ENCODE measurements around the gene MRPL38. TPM values are rescaled to one million over a fixed set of nuclear protein-coding genes. Genes with fewer than 3 reads are reported as not detected.

The MRPL38 gene
- total RNA-seq, 1 donor from 2014 or later = 110 TPM

DNA sequence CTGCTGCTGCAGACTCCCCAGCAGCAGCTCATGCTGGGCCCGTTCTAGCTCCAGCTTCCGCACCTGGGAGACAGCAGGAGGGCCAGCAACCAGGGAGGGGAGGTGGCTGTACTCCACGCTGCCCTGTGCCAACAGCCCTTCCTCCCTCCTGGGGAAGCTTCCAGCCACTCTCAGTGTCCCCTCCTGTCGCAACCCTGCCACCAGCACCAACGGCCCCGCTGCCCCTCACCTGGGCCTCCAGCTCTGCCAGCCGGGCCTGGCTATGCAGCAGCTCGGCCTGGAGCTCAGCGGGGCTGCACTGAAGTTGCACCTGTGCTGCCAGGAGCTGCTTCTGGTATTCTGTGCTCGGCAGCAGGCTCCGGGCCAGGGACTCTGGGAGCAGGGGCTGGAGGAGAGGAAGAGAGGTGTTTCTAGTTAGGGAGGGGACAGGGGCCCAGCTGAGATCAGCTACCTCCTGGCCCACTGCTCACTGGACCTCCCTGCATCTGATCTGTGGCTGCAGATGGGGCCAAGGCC is 15.4 kb upstream of the MRPL38 start:
- intact Hi-C loops (cut with micrococcal nuclease) = no loop called here

GRCh38 chr17:75919611-75920010 is 14.9 kb upstream of the MRPL38 start:
- intact Hi-C loops (cut with micrococcal nuclease) = no loop called here

GRCh38 chr17:75917917-75918445 is 13.3 kb upstream of the MRPL38 start:
- intact Hi-C loops (cut with micrococcal nuclease) = no loop called here

DNA sequence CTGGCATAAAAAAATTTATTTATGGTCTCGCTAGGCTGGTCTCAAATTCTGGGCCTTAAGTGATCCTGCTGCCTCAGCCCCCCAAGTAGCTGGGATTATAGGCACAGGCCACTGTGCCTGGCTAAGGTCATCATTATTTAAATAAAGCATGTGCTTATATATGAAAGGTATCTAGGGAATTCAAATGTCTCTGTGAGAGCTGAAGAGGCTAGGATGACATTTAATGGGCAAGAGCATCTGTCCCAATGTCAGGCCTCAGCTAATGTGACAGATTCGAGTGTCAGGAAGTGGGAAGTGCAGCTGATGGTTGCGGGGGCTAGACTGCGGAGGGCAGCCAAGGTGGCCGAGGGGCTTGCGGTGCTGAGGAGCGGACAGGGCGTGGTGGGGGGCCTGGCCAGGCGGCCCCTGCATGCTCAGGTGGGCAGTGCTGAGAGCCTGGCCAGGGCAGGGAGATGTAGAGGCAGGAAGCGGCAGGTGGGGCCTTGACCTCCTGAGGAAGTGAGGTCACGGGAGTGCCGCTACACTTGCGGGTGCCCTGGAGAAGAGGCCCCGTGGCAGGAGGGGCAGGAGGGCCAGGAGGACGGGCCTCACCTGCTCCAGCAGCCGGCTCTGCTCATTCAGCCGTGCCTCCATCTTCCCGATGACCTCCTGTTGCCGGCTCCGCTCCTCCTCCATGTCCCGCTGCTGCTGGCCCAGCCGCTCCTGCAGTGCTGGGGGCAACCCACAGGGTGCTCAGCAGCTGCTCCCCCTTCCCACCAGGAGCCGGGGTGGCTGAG is 12.6 kb upstream of the MRPL38 start:
- intact Hi-C loops (cut with micrococcal nuclease) = no loop called here

DNA sequence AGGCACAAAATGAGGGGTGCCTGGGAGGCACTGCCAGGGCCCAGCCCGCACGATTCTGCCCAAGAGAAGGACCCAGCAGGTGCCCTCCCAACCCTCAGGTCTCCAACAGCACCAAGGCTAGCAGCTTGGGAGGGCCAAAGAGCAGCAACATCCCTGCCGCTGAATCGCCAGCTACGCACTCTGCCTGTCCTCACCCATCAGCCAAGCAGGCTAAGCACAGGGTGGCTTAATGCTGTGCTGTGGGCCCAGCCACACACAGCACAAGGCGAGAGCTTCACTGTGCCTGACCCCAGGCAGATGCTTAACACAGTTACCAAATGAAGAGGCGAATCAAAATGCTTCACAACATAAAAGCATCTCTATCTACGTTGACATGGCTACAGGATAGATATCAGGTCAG is 10.6 kb upstream of the MRPL38 start:
- intact Hi-C loops (cut with micrococcal nuclease) = no loop called here

DNA sequence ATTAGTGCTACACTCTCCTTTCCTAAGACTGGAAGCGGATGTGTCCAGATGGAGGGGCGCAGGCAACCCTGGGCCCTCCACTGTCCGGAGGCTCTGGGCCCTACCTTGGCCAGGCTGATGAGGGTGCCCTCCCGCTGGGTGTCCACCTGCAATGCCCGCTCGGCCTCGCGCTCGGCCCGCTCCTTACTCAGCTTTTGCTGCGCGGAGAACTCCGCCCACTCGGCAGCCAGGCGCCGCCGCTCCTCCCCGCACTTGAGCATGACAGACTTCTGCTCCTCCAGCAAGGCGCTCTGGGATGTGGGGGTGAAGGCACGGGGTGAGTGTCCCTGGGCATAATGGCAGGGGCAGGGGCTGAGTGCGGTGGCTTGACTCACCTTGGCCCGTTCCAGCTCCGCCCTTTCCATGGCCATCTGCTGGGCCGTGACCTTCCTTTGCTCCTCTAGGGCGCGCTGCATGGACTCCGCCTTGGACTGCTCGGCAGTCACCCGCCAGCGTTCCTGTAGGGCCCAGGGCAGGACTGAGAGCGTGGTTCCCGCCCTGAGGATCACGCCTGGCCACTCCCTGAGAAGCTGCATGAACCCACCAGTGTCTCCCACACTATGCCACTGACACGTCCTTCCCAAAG is 10.1 kb upstream of the MRPL38 start:
- intact Hi-C loops (cut with micrococcal nuclease) = no loop called here

GRCh38 chr17:75913537-75914210 is 9.0 kb upstream of the MRPL38 start:
- intact Hi-C loops (cut with micrococcal nuclease) = no loop called here

DNA sequence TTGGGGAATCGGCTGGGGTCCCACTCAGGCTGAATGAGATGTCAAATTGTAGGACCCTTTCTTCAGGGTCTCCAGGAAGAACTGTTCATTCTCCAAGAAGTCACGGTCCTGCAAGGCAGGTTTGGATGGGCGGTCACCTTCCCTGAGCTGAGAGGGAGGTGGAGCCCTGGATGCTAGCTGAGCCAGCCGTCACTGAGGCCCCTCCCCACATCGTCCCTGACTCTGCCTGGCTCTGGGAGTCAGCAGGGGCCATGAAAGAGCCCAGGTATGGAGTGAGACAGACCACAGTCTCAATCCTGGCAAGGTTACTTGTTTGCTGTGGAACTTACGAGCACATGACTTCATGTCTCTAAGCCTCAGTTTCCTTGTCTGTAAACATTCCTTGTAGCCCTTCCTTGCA is 6.0 kb upstream of the MRPL38 start:
- intact Hi-C loops (cut with micrococcal nuclease) = no loop called here

DNA sequence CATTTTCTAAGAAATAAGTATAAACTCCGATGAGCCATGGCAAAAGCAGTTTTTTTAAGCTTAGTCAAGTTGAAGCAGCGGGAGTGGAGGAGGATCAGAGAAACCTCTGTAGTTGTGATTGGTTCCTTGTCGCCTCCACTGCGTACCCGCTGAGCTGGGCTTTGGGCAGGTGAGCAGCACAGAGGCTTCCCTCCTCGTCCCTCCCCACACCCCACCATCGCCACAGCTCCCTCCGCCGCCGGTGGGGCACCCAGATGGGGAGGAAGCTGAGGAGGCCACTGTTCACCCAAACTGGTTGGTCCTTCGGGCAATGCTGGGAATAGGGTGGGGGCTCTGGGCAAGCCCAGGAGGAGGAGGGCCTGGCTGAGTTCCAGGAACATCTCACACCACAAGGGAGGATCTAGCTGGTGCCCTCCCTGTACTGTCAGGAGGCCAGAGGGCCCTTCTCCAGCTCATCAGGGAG is 5.2 kb upstream of the MRPL38 start:
- intact Hi-C loops (cut with micrococcal nuclease) = no loop called here

DNA sequence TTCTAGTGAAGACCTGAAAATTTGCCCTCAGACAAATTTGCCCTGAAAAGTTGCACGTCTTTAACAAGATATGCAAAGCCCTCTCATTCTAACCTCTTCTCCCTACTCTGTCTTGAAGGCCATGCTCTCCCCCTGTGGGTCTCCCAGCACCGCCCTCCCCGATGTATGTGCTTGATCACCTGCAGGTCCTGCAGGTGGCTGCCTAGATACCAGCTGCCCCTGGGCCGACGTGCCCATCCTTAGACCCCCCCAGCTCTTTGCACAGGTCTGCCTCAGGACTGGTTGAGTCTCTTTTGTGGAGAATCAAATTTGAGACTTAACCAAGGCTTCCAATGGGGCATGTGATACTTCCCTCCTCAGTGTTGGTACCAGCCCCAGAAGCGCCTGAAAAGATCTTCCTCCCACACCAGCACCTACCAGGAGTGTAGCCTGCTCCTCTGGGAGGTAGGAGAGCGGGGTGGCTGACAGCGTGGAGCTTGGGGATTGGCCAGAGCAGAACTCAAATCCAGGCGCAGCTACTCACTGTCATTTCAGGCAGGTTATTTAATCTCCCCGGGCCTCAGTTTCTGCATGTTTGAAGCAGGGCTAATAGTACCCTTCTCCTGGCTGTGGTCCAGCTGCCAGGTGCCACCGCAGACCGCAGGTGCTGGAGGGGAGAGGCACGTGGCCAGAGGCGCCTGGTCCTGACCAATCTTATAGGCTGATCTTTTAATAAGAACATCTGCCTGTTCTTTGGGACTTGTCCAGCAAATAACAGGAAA is 4.5 kb upstream of the MRPL38 start:
- intact Hi-C loops (cut with micrococcal nuclease) = no loop called here

DNA sequence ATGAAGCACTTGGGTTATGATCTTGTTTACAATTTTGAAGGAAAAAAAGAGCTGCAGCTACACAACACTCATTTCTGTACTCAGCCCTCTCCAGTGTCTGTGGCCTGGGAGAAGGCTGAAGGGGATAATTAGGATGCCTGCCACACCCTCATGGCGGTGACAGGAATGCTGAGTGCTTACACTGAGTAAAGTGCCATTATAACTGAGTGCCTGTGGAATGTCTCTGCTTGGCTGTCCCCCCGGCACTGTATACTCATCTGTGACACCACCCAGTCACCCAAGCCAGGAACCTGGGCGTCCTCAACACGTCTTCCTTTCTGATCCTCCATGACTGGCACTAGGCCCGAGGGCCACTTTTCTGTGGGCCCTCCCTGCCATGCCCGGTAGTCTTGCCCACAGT is 3.5 kb upstream of the MRPL38 start:
- intact Hi-C loops (cut with micrococcal nuclease) = no loop called here

DNA sequence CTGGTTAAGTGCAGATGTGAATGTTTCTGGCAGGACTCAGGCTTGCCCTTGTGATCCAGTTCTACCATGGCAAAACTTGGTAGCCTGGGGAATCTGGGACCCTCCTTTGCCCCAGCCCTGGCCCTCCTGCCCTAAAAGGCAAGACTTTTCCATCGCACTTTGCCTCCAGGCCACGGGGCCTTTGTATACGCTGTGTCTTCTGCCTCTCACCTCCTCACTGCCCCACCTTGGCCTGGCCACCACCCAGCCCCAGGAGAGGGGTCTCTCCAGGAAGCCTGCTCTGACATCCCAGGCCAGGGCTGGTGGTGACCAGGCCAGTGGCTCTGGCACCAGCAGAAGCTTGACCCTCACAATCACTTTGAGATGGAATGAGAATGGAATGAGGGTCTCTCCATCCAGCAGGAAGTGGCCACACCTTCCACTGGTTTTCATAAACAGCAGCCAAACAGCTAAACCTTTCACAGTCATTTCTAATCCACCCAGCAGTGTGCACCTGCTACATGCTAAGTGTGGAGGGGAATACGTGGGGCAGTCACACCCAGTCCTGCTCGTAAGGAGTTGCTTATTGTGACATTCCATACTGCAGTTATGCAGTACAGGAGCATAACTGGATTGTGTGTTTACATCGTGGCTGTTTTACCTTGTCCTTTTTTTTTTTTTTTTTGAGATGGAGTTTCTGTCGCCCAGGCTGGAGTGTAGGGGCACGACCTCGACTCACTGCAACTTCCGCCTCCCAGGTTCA is 1.6 kb upstream of the MRPL38 start:
- intact Hi-C loops (cut with micrococcal nuclease) = no loop called here

DNA sequence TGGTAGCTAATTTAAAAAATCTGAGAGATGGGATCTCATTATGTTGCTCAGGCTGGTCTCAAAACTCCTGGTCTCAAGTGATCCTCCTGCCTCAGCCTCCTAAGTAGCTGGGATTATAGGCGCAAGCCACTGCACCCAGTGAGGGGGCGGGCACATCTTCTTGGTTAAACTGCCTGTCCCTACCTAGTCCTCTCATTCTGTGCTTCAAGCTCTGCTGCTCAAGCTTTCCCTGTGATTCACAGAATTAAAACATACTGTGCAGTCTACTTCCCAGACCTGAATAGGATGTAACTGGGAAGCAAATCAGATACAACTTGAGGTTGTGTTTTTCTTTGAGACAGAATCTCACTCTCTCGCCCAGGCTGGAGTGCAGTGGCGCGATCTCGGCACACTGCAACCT is 2.3 kb downstream of the MRPL38 start:
- intact Hi-C loops (cut with micrococcal nuclease) = no loop called here

GRCh38 chr17:75901727-75902126 is 3.0 kb downstream of the MRPL38 start:
- intact Hi-C loops (cut with micrococcal nuclease) = no loop called here

GRCh38 chr17:75900691-75901533 is 3.8 kb downstream of the MRPL38 start:
- intact Hi-C loops (cut with micrococcal nuclease) = no loop called here

GRCh38 chr17:75899767-75900468 is 4.8 kb downstream of the MRPL38 start:
- intact Hi-C loops (cut with micrococcal nuclease) = no loop called here

GRCh38 chr17:75899353-75899752 is 5.3 kb downstream of the MRPL38 start:
- intact Hi-C loops (cut with micrococcal nuclease) = no loop called here

GRCh38 chr17:75898791-75899190 is 5.9 kb downstream of the MRPL38 start:
- intact Hi-C loops (cut with micrococcal nuclease) = no loop called here

GRCh38 chr17:75898065-75898464 is 6.6 kb downstream of the MRPL38 start:
- intact Hi-C loops (cut with micrococcal nuclease) = no loop called here
